HepG2 (cell line): ENCODE results near the gene C1RL. TPM values are rescaled to one million over a fixed set of nuclear protein-coding genes. Genes with fewer than 3 reads are reported as not detected.

Experiments used
- ATF1 ChIP-seq: IDR thresholded peaks from 2 replicates; pipeline ENCODE4 v1.6.1; 2016; ENCODE audit warnings: mild to moderate bottlenecking, control low read depth
- CC2D1A ChIP-seq: sonication (generic); formaldehyde crosslinking; IDR thresholded peaks from 2 replicates; pipeline ENCODE4 v1.8.1; 2023; ENCODE audit warnings: mild to moderate bottlenecking, missing genetic modification reagents
- ELF4 ChIP-seq: sonication (generic); formaldehyde crosslinking; IDR thresholded peaks from 2 replicates; pipeline ENCODE4 v1.5.0; 2020; ENCODE audit warnings: missing genetic modification reagents, mild to moderate bottlenecking, moderate library complexity, borderline replicate concordance
- FOXO1 ChIP-seq: sonication (generic); formaldehyde crosslinking; IDR thresholded peaks from 2 replicates; pipeline ENCODE4 v1.4.0; 2020; ENCODE audit warnings: missing genetic modification reagents
- GATAD1 ChIP-seq: IDR thresholded peaks from 2 replicates; pipeline ENCODE4 v1.6.1; 2016; ENCODE audit warnings: missing genetic modification reagents, missing compliant biosample characterization
- HNRNPL ChIP-seq: fragments of 200-400 bp; formaldehyde crosslinking; IDR thresholded peaks from 2 replicates; pipeline ENCODE4 v1.6.1; 2017; ENCODE audit warnings: mild to moderate bottlenecking, low read depth, low read length
- KDM4B ChIP-seq: sonication (generic); formaldehyde crosslinking; IDR thresholded peaks from 2 replicates; pipeline ENCODE4 v1.4.0; 2020; ENCODE audit warnings: missing genetic modification reagents
- NFIB ChIP-seq: sonication (generic); formaldehyde crosslinking; IDR thresholded peaks from 2 replicates; pipeline ENCODE4 v1.9.0; 2021; ENCODE audit warnings: missing genetic modification reagents, mild to moderate bottlenecking, borderline replicate concordance
- POLR2AphosphoS2 ChIP-seq: IDR thresholded peaks from 2 replicates; pipeline ENCODE4 v1.6.1; 2011; ENCODE audit warnings: low read depth, low read length, improper control_type of control experiment
- SIN3B ChIP-seq: fragments of 150-350 bp; IDR thresholded peaks from 2 replicates; pipeline ENCODE4 v1.6.1; 2014; ENCODE audit warnings: low read length
- SKI ChIP-seq: fragments of 450-650 bp; IDR thresholded peaks from one replicate; pipeline ENCODE4 v1.6.1; 2018; ENCODE audit warnings: mild to moderate bottlenecking; ENCODE audit not compliant: partially characterized antibody
- TRIM24 ChIP-seq: sonication (generic); formaldehyde crosslinking; IDR thresholded peaks from 2 replicates; pipeline ENCODE4 v1.8.0; 2022; ENCODE audit warnings: mild to moderate bottlenecking, missing genetic modification reagents
- U2AF1 ChIP-seq: fragments of 200-400 bp; formaldehyde crosslinking; optimal IDR thresholded peaks from 2 replicates; pipeline ENCODE3; 2017; ENCODE audit warnings: mild to moderate bottlenecking, low read depth, low read length
- ZBTB14 ChIP-seq: sonication (generic); formaldehyde crosslinking; IDR thresholded peaks from 2 replicates; pipeline ENCODE4 v1.4.0; 2020; ENCODE audit warnings: missing genetic modification reagents
- ZFP62 ChIP-seq: sonication (generic); formaldehyde crosslinking; IDR thresholded peaks from 2 replicates; pipeline ENCODE4 v1.4.0; 2020; ENCODE audit warnings: missing genetic modification reagents
- ZNF17 ChIP-seq: sonication (generic); formaldehyde crosslinking; IDR thresholded peaks from 2 replicates; pipeline ENCODE4 v1.5.0; 2020; ENCODE audit warnings: mild to moderate bottlenecking, missing genetic modification reagents
- ZNF235 ChIP-seq: sonication (generic); formaldehyde crosslinking; IDR thresholded peaks from 2 replicates; pipeline ENCODE4 v1.8.1; 2023; ENCODE audit warnings: mild to moderate bottlenecking, missing genetic modification reagents, borderline replicate concordance
- ZNF678 ChIP-seq: sonication (generic); formaldehyde crosslinking; IDR thresholded peaks from 2 replicates; pipeline ENCODE4 v1.4.0; 2020; ENCODE audit warnings: mild to moderate bottlenecking, missing genetic modification reagents
- ZNF710 ChIP-seq: sonication (generic); formaldehyde crosslinking; IDR thresholded peaks from 2 replicates; pipeline ENCODE4 v1.5.0; 2020; ENCODE audit warnings: mild to moderate bottlenecking, missing genetic modification reagents, borderline replicate concordance
- polyA plus RNA-seq, 8 experiments: library from polyadenylated mRNA; depleted of rRNA in 3 of 8; stranded (reverse) in 7 of 8; unstranded in 1 of 8; fragments of >200 nt; fragmentation: Illumina TruSeq in 4 of 8; extraction: Trizol in 4 of 8; gene quantifications; 2 replicates each; pipeline versions ENCODE4 v1.2.1 to v1.2.3, GENCODE V29; 2011 to 2016; ENCODE audit warnings: low read depth in 4 of 8, missing spikeins in 1 of 8, mixed read lengths in 1 of 8; ENCODE audit not compliant: insufficient read depth in 1 of 8
- total RNA-seq, 5 experiments: library from RNA; depleted of rRNA; stranded (reverse); fragments of >200 nt; fragmentation: Illumina TruSeq; extraction: Trizol; gene quantifications; 2 replicates each; pipeline ENCODE4 v1.2.3, GENCODE V29; 2016; ENCODE audit warnings: low read depth in 1 of 5
- TF ChIP-seq, protein P1 (sequence below): sonication (generic); formaldehyde crosslinking; IDR thresholded peaks from 2 replicates; pipeline ENCODE4 v1.4.0; 2020; ENCODE audit warnings: mild to moderate bottlenecking, missing genetic modification reagents
- TF ChIP-seq, protein P2 (sequence below): IDR thresholded peaks from 2 replicates; pipeline ENCODE4 v1.6.1; 2018; ENCODE audit warnings: missing genetic modification reagents, mild to moderate bottlenecking, missing compliant biosample characterization

Gene C1RL
- total and polyA plus RNA-seq, 2 of the 13 experiments (the other 11 are each of a cell fraction or from before 2014, with no cell fraction given) = 28.9 to 53.1 TPM

GRCh38 chr12:7123806-7124522 lies 14.9 kb upstream of the C1RL start (continued):
- TF ChIP-seq SIN3B (no peak), ATF1 (CRISPR knock-in tag) (peak; percentile 50; the same call in 1 of the 2 replicates), GATAD1 (CRISPR knock-in tag) (0 out of 2 replicates have a peak, but pooled peaks have one; percentile 38), FOXO1 (CRISPR knock-in tag) (0 out of 2 replicates have a peak, but pooled peaks have one; percentile 17), ZNF710 (CRISPR knock-in tag) (0 out of 2 replicates have a peak, but pooled peaks have one; percentile 34), CC2D1A (no peak), TRIM24 (no peak), NFIB (CRISPR knock-in tag) (no peak), ELF4 (CRISPR knock-in tag) (no peak), ZFP62 (CRISPR knock-in tag) (no peak), ZNF678 (CRISPR knock-in tag) (no peak), KDM4B (CRISPR knock-in tag) (no peak), HNRNPL (peak; percentile 52; the same call in 1 of the 2 replicates), ZBTB14 (no peak), POLR2AphosphoS2 (no peak), ZNF235 (no peak), U2AF1 (peak; percentile 54), SKI (peak; percentile 45), ZNF17 (CRISPR knock-in tag) (no peak)
- TF ChIP-seq, protein P1, sequence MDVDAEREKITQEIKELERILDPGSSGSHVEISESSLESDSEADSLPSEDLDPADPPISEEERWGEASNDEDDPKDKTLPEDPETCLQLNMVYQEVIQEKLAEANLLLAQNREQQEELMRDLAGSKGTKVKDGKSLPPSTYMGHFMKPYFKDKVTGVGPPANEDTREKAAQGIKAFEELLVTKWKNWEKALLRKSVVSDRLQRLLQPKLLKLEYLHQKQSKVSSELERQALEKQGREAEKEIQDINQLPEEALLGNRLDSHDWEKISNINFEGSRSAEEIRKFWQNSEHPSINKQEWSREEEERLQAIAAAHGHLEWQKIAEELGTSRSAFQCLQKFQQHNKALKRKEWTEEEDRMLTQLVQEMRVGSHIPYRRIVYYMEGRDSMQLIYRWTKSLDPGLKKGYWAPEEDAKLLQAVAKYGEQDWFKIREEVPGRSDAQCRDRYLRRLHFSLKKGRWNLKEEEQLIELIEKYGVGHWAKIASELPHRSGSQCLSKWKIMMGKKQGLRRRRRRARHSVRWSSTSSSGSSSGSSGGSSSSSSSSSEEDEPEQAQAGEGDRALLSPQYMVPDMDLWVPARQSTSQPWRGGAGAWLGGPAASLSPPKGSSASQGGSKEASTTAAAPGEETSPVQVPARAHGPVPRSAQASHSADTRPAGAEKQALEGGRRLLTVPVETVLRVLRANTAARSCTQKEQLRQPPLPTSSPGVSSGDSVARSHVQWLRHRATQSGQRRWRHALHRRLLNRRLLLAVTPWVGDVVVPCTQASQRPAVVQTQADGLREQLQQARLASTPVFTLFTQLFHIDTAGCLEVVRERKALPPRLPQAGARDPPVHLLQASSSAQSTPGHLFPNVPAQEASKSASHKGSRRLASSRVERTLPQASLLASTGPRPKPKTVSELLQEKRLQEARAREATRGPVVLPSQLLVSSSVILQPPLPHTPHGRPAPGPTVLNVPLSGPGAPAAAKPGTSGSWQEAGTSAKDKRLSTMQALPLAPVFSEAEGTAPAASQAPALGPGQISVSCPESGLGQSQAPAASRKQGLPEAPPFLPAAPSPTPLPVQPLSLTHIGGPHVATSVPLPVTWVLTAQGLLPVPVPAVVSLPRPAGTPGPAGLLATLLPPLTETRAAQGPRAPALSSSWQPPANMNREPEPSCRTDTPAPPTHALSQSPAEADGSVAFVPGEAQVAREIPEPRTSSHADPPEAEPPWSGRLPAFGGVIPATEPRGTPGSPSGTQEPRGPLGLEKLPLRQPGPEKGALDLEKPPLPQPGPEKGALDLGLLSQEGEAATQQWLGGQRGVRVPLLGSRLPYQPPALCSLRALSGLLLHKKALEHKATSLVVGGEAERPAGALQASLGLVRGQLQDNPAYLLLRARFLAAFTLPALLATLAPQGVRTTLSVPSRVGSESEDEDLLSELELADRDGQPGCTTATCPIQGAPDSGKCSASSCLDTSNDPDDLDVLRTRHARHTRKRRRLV (CRISPR knock-in tag) = no peak
- TF ChIP-seq, protein P2, sequence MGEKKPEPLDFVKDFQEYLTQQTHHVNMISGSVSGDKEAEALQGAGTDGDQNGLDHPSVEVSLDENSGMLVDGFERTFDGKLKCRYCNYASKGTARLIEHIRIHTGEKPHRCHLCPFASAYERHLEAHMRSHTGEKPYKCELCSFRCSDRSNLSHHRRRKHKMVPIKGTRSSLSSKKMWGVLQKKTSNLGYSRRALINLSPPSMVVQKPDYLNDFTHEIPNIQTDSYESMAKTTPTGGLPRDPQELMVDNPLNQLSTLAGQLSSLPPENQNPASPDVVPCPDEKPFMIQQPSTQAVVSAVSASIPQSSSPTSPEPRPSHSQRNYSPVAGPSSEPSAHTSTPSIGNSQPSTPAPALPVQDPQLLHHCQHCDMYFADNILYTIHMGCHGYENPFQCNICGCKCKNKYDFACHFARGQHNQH (CRISPR knock-in tag) = peak; percentile 52; the same call in 1 of the 2 replicates
